Lung (tissue), 12 donors: ENCODE data around the gene ST3GAL6. TPM values are rescaled to one million over a fixed set of nuclear protein-coding genes. Genes with fewer than 3 reads are reported as not detected.

Source experiments
- ATAC-seq: fragments of 200-7000 bp; cut with Tn5 transposase; one replicate; pipeline ENCODE4 v1.9.1; 2020; ENCODE audit warnings: moderate number of reproducible peaks; ENCODE audit not compliant: insufficient read depth, low FRiP score
- DNase-seq, 3 donors: peaks; one replicate each; pipeline ENCODE4 v3.0.0-alpha.2; 2013 to 2017
- H3K27ac ChIP-seq, 2 donors: one replicate each; pipeline ENCODE4 v1.5.1; 2013; ENCODE audit warnings: mild to moderate bottlenecking in 2 of 2, moderate library complexity in 2 of 2, control low read depth in 1 of 2, inconsistent platforms in 1 of 2, low read depth in 1 of 2, low read length in 1 of 2
- H3K27me3 ChIP-seq, 3 donors: one replicate each; pipeline ENCODE4 v1.5.1; 2013; ENCODE audit warnings: low read length in 2 of 3; ENCODE audit not compliant: control insufficient read depth in 3 of 3, insufficient read depth in 3 of 3
- H3K36me3 ChIP-seq, 4 donors: one replicate each; pipeline ENCODE4 v1.5.1; 2013; ENCODE audit warnings: low read length in 4 of 4, mild to moderate bottlenecking in 1 of 4, moderate library complexity in 1 of 4; ENCODE audit not compliant: control insufficient read depth in 4 of 4, insufficient read depth in 4 of 4
- H3K4me1 ChIP-seq, 5 donors: one replicate each; pipeline ENCODE4 v1.5.1; 2013; ENCODE audit warnings: low read length in 5 of 5, mild to moderate bottlenecking in 2 of 5, moderate library complexity in 1 of 5; ENCODE audit not compliant: control insufficient read depth in 5 of 5, insufficient read depth in 5 of 5
- H3K4me3 ChIP-seq: one replicate; pipeline ENCODE4 v1.5.1; 2013; ENCODE audit warnings: mild to moderate bottlenecking, control low read depth, moderate library complexity
- H3K9ac ChIP-seq, 2 donors: one replicate each; pipeline ENCODE4 v1.5.1; 2013; ENCODE audit warnings: low read length in 2 of 2, control low read depth in 1 of 2; ENCODE audit not compliant: insufficient read depth in 1 of 2
- H3K9me3 ChIP-seq, 4 donors: one replicate each; pipeline ENCODE4 v1.5.1; 2013; ENCODE audit warnings: low read length in 3 of 4, mild to moderate bottlenecking in 1 of 4, moderate library complexity in 1 of 4; ENCODE audit not compliant: control insufficient read depth in 4 of 4, insufficient read depth in 3 of 4
- CTCF ChIP-seq: IDR thresholded peaks from 2 replicates; pipeline ENCODE4 v1.5.1; 2012; ENCODE audit warnings: mild to moderate bottlenecking; ENCODE audit errors: control extremely low read depth, extremely low read depth
- WGBS, 2 donors: extraction: QIAGEN DNeasy Blood & Tissue Kit; methylation state at CpG; one replicate each; pipeline ENCODE4 v1.1.7; 2013; 5-methylcytosine and 5-hydroxymethylcytosine counted together
- polyA plus RNA-seq, 2 donors: library from polyadenylated mRNA; stranded (reverse); fragments of 200-250 nt; gene quantifications; one replicate each; pipeline ENCODE4 v1.2.1, GENCODE V29; 2013
- total RNA-seq, 2 donors: library from RNA; depleted of rRNA in 1 of 2; stranded (reverse); fragments of >200 nt in 1 of 2; gene quantifications; one replicate each; pipeline ENCODE4 v1.2.1, GENCODE V29; 2014 to 2021
- donor health status: control.
- donor health status: control.
- donor health status: Bipolar disorder and iron deficiency.
- donor health status: healthy.
- donor health status: DM: yes; HTN: yes; CAD: no.

The ST3GAL6 gene
- total and polyA plus RNA-seq, 4 donors = 13.6 to 22.9 (median 20.1) TPM

- Histone ChIP-seq H3K27me3 (no peaks in the 10 kb centered on the region), H3K9me3 (no peaks in the 10 kb centered on the region), H3K36me3 (no peaks in the 10 kb centered on the region), H3K4me3 (no peak overlapping the region), H3K27ac (peak overlapping the region in 1 of 2 donors; percentile 61), H3K9ac (no peak overlapping the region), H3K4me1 (peaks cover 0 to 20% (median 0%) of the 10 kb centered on the region in 5 donors)
- WGBS, 2 donors = 91% methylated on average over 4 of the region's 4 CpGs
- ATAC-seq (no peak), DNase-seq (no peak)
- no peak for TF ChIP-seq CTCF
These were observed 17.0 kb upstream of the ST3GAL6 start for GRCh38 chr3:98746122-98746521.

- Histone ChIP-seq H3K27me3 (no peaks in the 10 kb centered on the region), H3K4me1 (peaks cover 0 to 20% (median 0%) of the 10 kb centered on the region in 5 donors), H3K36me3 (no peaks in the 10 kb centered on the region), H3K9ac (no peak overlapping the region), H3K4me3 (no peak overlapping the region), H3K9me3 (no peaks in the 10 kb centered on the region), H3K27ac (peak overlapping the region in 1 of 2 donors; percentile 33)
- no peak for TF ChIP-seq CTCF
- 49 to 74% methylated on average over 4 of the region's 4 CpGs for WGBS, 2 donors
- ATAC-seq (no peak), DNase-seq (no peak)
These were observed 16.3 kb upstream of the ST3GAL6 start for GRCh38 chr3:98746882-98747281.

- H3K4me1 ChIP-seq = peaks cover 0 to 27% (median 0%) of the 10 kb centered on the region in 5 donors
- H3K27me3 ChIP-seq = no peaks in the 10 kb centered on the region
- no peak for TF ChIP-seq CTCF
- no peak for DNase-seq
- H3K36me3 ChIP-seq = no peaks in the 10 kb centered on the region
- 96 to 97% methylated on average over 1 of the region's 1 CpG for WGBS, 2 donors
- peak overlapping the region in 1 of 2 donors; percentile 87 for H3K27ac ChIP-seq
- H3K9me3 ChIP-seq = no peaks in the 10 kb centered on the region
- ATAC-seq = no peak
- H3K4me3 ChIP-seq = no peak overlapping the region
- H3K9ac ChIP-seq = no peak overlapping the region
These were observed 12.7 kb upstream of the ST3GAL6 start for GRCh38 chr3:98750276-98750919.

- Histone ChIP-seq H3K9ac (no peak overlapping the region), H3K9me3 (no peaks in the 10 kb centered on the region), H3K36me3 (peaks cover 0 to 3% (median 0%) of the 10 kb centered on the region in 4 donors)
These were observed 8.7 kb upstream of the ST3GAL6 start for GRCh38 chr3:98754483-98754882.

More at GRCh38 chr3:98754483-98754882, 8.7 kb upstream of the ST3GAL6 start:
- no peaks in the 10 kb centered on the region for H3K27me3 ChIP-seq
- 50 to 58% methylated on average over 3 of the region's 3 CpGs for WGBS, 2 donors
- H3K27ac ChIP-seq = peak overlapping the region in 1 of 2 donors; percentile 89
- DNase-seq (no peak), ATAC-seq (no peak)
- no peak overlapping the region for H3K4me3 ChIP-seq
- TF ChIP-seq CTCF = no peak
- peaks cover 0 to 37% (median 0%) of the 10 kb centered on the region in 5 donors for H3K4me1 ChIP-seq
